Stimulated activated CD8-positive, alpha-beta memory T cell treated with anti-CD3 and anti-CD28 coated beads, Interleukin-15, amount 100 ng/mL, for 1 hour (primary cell): ENCODE measurements around the gene CYP2A13.
"Not testable (repeated sequence)": the region's sequence is repeated elsewhere in the genome, so short reads cannot be mapped to it uniquely, and the experiment has no call there.

Experiments
- DNase-seq: peaks from one replicate; pipeline ENCODE4 v3.0.0-alpha.2; 2020; ENCODE audit warnings: low read depth

Gene CYP2A13

DNA sequence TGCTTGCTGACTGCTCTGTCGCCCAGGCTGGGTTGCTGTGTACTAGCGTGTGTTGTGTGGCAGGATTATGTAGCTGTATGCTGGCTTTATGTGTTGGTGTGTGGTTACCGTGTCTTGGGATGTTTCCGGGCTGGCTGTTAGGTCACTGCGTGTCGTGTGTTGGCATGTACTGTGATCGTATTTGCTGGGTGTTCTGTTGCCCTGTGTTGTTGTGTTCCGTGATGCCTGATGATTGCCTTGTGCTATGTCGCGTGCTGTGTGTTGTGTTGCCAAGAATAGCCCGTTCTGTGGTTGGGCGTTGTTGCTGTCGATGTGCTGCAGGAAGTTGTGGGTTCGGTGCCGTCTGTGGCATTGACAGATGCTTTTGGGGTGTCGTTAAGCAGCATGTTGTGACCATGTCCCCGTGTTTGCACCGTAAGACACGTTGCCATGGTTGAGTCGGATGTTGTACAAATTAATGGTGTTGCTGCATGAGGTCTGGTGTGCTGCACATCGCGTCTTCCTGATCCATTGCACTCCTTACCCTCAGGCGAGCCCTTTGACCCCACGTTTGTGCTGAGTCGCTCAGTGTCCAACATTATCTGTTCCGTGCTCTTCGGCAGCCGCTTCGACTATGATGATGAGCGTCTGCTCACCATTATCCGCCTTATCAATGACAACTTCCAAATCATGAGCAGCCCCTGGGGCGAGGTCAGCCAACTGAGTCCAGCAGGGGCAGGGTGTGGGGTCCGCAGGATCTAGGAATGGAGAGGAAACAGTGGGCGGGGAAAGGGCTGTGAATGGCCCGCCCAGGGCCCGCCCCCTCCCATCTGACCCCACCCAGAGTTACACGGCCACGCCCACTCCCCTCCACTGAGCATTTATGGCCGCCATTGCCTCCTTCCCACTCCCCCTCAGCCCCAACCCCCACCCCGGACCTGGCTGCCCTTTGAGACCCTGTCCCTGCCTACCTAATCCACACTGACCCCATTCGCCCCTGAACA lies 33.0 kb downstream of the CYP2A13 start:
- peak; percentile 42 for DNase-seq

DNA sequence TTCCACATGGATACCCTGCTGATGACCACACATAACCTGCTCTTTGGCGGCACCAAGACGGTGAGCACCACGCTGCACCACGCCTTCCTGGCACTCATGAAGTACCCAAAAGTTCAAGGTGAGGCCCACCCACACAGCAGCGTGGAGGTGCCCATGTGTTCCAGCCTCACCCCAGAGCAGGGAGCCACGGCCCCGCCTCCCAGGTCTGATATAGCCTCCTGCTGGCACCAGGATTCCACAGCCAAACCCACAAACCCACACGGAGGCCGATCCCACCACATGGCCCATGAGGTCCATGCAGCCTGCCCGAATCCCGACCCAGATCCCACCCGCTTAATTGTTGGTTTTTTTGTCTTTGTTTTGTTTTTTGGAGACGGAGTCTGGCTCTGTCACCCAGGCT lies 34.6 kb downstream of the CYP2A13 start:
- DNase-seq = not testable (repeated sequence)

GRCh38 chr19:41123716-41124294 lies 35.6 kb downstream of the CYP2A13 start:
- no peak for DNase-seq

DNA sequence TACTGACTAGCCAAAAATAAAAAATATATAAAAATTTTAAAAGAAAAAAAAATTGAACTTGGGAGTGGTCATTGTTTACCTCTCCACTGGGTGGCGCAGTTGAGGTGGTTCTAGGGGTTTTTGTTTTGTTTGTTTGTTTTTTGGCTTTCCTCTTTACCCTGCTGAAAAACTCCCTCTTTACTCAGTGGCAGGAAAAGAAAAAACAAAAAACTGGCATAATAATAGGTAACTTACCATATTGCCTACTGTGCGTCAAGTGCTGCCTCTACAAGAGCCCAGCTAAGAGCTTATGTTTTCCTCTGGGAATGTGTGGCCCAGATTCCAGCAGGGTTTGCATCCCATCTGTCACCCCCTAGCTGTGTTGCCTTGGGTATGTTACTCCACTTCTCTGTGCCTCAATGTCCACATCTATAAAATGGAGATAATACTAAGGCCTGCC lies 38.5 kb downstream of the CYP2A13 start:
- peak; percentile 32 for DNase-seq

DNA sequence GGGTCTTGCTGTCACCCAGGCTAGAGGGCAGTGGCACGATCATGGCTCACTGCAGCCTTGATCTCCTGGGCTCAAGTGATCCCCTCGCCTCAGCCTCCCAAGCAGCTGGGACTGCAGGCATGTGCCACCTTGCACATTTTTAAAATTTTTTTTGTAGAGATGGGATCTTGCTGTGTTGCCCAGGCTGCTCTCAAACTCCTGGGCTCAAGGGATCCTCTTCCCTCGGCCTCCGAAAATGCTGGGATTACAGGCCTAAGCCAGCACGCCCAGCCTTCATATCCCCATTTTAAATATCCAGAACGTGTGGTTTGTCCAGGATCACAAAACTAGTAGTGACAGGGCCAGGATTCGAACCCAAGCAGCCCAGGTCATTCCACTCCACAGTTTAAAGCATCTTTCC lies 39.1 kb downstream of the CYP2A13 start:
- DNase-seq = not testable (repeated sequence)

GRCh38 chr19:41127801-41128300 lies 39.6 kb downstream of the CYP2A13 start:
- peak; percentile 43 for DNase-seq

DNA sequence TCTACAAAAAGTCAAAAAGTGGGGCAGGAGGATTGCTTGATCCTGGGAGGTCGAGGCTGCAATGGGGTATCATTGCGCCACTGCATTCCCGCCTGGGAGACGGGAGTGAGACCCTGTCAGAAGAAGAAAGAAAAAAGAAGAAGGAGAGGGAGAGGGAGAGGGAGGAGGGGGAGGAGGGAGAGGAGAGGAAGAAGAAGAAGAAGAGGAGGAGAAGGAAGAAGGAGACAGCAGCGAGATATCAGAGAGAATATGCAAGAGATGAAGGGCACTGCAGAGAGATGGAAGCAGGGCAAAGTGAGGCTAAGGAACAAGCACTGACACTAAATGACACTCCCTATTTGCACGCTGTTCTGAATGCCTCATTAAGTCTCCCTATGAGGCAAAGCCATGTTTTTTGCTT lies 40.4 kb downstream of the CYP2A13 start:
- no peak for DNase-seq

- DNase-seq = no peak
Measured at GRCh38 chr19:41131186-41131585, 42.9 kb downstream of the CYP2A13 start.

DNA sequence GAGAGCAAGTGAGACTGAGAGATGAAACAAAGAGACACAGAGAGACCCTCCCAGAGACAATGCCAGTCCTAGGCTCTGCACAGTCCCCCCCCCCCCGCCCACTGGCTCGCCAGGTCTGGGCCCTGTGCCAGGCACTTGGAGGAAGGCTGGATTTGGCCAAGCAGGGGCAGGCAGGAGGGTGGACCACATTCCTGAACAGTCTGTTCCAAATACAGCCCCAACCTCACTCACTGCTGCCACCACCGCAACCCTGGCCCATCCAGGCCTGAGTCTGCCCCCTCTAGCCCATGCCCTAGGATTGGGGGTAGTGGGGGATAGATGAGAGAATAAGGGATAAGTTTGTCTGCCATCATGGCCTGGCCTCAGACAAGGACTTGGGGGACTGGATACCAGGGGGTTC lies 45.0 kb downstream of the CYP2A13 start:
- DNase-seq = no peak

DNA sequence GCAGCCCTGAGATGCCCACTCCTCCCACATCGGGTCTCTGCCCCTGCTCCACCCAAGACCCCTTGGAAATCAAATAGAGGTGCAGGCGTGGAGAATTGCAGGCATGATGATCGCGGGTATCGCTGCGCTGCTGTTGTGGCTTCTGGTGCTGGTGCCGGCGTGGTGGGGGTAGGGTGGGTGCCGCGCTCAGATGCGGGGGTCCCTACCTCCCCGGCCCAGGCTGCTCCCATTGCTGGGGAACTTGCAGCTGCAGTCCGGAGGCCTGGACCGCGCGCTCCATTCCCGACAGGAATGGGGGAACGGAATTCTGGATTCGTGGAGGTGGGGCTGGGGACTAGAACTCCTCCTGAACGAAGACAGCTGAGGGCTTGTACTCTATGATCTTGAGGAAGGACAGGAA lies 46.4 kb downstream of the CYP2A13 start:
- DNase-seq = no peak

DNA sequence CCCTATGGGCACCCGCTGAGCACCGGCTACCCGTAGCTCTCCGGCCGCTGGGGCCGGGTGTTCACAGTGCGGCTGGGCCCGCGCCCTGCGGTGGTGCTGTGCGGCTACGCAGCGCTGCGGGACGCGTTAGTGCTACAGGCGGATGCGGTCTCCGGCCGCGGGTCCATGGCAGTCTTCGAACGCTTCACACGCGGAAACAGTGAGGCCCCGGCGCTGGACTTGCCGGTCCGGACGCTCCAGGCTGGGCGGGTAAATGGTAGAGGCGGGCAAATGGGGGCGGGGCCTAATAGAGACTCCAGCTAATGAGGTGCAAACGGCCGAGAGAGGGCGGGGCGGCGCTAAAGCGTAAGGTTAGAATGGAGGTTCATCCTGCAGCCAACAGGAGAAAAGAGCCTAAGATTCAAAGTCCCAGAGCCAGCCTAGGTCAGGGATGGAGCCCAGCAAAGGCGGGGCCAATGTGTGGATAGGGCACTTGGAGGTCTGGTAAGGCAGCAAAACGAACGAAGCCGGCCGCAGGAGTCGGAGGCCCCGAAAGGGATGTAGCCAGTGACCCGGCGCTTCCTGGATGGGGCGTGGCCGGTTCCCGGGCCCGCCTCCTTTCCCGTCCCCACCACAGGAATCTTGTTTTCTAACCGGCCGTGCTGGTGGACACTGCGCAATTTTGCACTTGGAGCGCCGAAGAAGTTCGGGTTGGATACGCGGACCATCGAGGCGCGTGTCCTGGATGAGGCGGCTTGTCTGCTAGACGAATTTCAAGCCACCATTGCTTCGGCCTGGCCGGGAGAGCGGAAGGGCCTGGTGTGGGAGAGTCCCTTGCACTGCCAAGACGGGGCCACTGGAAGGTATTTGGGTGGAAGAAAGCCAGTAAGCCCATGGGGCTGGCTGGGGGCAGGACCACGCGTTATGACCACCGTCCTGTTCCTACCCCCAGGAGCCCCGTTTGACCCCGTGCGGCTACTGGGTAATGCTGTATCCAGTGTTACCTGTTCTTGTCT lies 47.4 kb downstream of the CYP2A13 start:
- DNase-seq = not testable (repeated sequence)

GRCh38 chr19:41136636-41137455 lies 48.6 kb downstream of the CYP2A13 start:
- DNase-seq = no peak

DNA sequence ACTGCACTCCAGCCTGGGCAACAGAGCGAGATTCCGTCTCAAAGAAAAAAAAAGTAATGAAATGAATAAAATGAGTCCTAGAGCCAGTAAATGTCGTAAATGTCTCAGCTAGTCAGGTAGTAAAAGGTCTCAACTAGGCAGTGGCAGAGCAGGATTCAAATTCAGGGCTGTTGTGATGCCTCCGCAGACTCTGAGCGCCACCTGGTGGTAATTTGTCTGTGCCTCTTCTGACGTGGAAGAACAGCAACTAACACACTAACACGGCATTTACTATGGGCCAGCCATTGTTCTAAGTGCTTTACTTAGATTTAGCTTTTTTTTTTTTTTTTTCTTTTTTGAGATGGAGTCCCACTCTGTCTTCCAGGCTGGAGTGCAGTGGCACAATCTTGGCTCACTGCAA lies 56.2 kb downstream of the CYP2A13 start:
- peak; percentile 81 for DNase-seq
